Neuronal stem cell (in vitro differentiated cells): Measurements from ENCODE around the gene THYN1.

Experiments
- DNase-seq: peaks from one replicate; pipeline ENCODE4 v3.0.0-alpha.2; 2013; ENCODE audit warnings: low spot score
- H2AFZ ChIP-seq: one replicate; pipeline ENCODE4 v1.6.1; 2013; ENCODE audit warnings: mild to moderate bottlenecking, low read length, inconsistent platforms
- H2AK5ac ChIP-seq: 2 replicates; pipeline ENCODE4 v1.6.1; 2013; ENCODE audit warnings: low read depth, mild to moderate bottlenecking, inconsistent platforms, low read length, moderate library complexity, mixed read lengths
- H2BK120ac ChIP-seq: 2 replicates; pipeline ENCODE4 v1.6.1; 2013; ENCODE audit warnings: low read depth, mild to moderate bottlenecking, inconsistent platforms, low read length, moderate library complexity, mixed read lengths
- H2BK12ac ChIP-seq: one replicate; pipeline ENCODE4 v1.6.1; 2013; ENCODE audit warnings: low read length, inconsistent platforms
- H2BK15ac ChIP-seq: 2 replicates; pipeline ENCODE4 v1.6.1; 2013; ENCODE audit warnings: mild to moderate bottlenecking, low read length, inconsistent platforms, mixed read lengths
- H2BK5ac ChIP-seq: one replicate; pipeline ENCODE4 v1.6.1; 2013; ENCODE audit warnings: inconsistent platforms, mild to moderate bottlenecking, low read length, moderate library complexity
- H3K14ac ChIP-seq: one replicate; pipeline ENCODE4 v1.6.1; 2013; ENCODE audit warnings: low read length, inconsistent platforms
- H3K18ac ChIP-seq: 2 replicates; pipeline ENCODE4 v1.6.1; 2013; ENCODE audit warnings: low read length, inconsistent platforms
- H3K23ac ChIP-seq: 2 replicates; pipeline ENCODE4 v1.6.1; 2013; ENCODE audit warnings: low read depth, mild to moderate bottlenecking, mixed read lengths, low read length, inconsistent platforms; ENCODE audit not compliant: poor library complexity
- H3K27ac ChIP-seq: replicated peaks from 3 replicates; pipeline ENCODE4 v1.5.1; 2013; ENCODE audit warnings: low read length, inconsistent platforms
- H3K27me3 ChIP-seq, 3 experiments: 2 replicates each; pipeline ENCODE4 v1.6.1; 2013; ENCODE audit warnings: low read length in 3 of 3, mild to moderate bottlenecking in 2 of 3, inconsistent platforms in 1 of 3, low read depth in 1 of 3, mixed read lengths in 1 of 3, moderate library complexity in 1 of 3; ENCODE audit not compliant: control insufficient read depth in 3 of 3, insufficient read depth in 3 of 3
- H3K36me3 ChIP-seq, 2 donors: replicated peaks in 1 of 2; 2 replicates each; pipeline ENCODE4 v1.6.1; 2013; ENCODE audit warnings: low read length in 2 of 2; ENCODE audit not compliant: control insufficient read depth in 2 of 2, insufficient read depth in 2 of 2
- H3K4ac ChIP-seq: 2 replicates; pipeline ENCODE4 v1.6.1; 2013; ENCODE audit warnings: inconsistent platforms, mild to moderate bottlenecking, low read length, moderate library complexity
- H3K4me1 ChIP-seq, 2 donors: 1 replicate in 1 of 2; 2 replicates in 1 of 2; pipeline ENCODE4 v1.6.1; 2013; ENCODE audit warnings: low read length in 2 of 2, low read depth in 1 of 2; ENCODE audit not compliant: control insufficient read depth in 2 of 2, insufficient read depth in 1 of 2
- H3K4me2 ChIP-seq: one replicate; pipeline ENCODE4 v1.6.1; 2013; ENCODE audit warnings: mild to moderate bottlenecking, low read length, inconsistent platforms; ENCODE audit not compliant: insufficient read depth, poor library complexity, severe bottlenecking
- H3K4me3 ChIP-seq, 2 donors: 2 replicates each; pipeline ENCODE4 v1.5.1; 2013; ENCODE audit warnings: low read length in 2 of 2, mild to moderate bottlenecking in 2 of 2, inconsistent platforms in 1 of 2, moderate library complexity in 1 of 2
- H3K79me1 ChIP-seq: one replicate; pipeline ENCODE4 v1.6.1; 2013; ENCODE audit warnings: low read depth, mild to moderate bottlenecking, inconsistent platforms, low read length, moderate library complexity
- H3K9ac ChIP-seq: one replicate; pipeline ENCODE4 v1.6.1; 2013; ENCODE audit warnings: mild to moderate bottlenecking, low read depth, low read length, inconsistent platforms; ENCODE audit not compliant: poor library complexity
- H3K9me3 ChIP-seq, 2 donors: replicated peaks in 1 of 2; 2 replicates each; pipeline versions ENCODE3 to v1.6.1; 2013; ENCODE audit warnings: low read length in 2 of 2, mild to moderate bottlenecking in 2 of 2, inconsistent platforms in 1 of 2, low read depth in 1 of 2, mixed read lengths in 1 of 2, moderate library complexity in 1 of 2; ENCODE audit not compliant: control insufficient read depth in 2 of 2, insufficient read depth in 1 of 2
- H4K8ac ChIP-seq: one replicate; pipeline ENCODE4 v1.6.1; 2013; ENCODE audit warnings: low read depth, mild to moderate bottlenecking, inconsistent platforms, low read length, moderate library complexity
- H4K91ac ChIP-seq: one replicate; pipeline ENCODE4 v1.6.1; 2013; ENCODE audit warnings: low read length, low read depth, mild to moderate bottlenecking, inconsistent platforms; ENCODE audit not compliant: poor library complexity
- WGBS, 2 donors: extraction: QIAGEN DNeasy Blood & Tissue Kit; methylation state at CpG; one replicate each; pipeline ENCODE4 v1.1.7; 2013; ENCODE audit warnings: missing lambda C conversion rate in 2 of 2, mixed read lengths in 1 of 2; ENCODE audit not compliant: insufficient read length in 2 of 2, insufficient replicate concordance in 1 of 2; ENCODE audit errors: extremely low coverage in 2 of 2; 5-methylcytosine and 5-hydroxymethylcytosine counted together

THYN1 gene

GRCh38 chr11:134223836-134224709 lies 29.1 kb downstream of the THYN1 start, which contains the start of the genes NCAPD3 and VPS26B:
NCAPD3 (minus strand) TSS chr11:134223967; CDS start chr11:134223926, 41 bp downstream.
VPS26B (plus strand) TSS chr11:134224671; CDS start chr11:134225123, 452 bp downstream.
- Histone ChIP-seq H3K9ac (peak within 1 kb of the TSS; percentile 98), H3K27ac (no peak within 1 kb of the TSS), H4K91ac (no peak within 1 kb of the TSS), H3K79me1 (peaks cover 2% of the 10 kb centered on the region), H3K36me3 (peaks cover 3 to 27% of the 10 kb centered on the region in 2 donors), H3K4ac (no peak within 1 kb of the TSS), H2BK15ac (no peak within 1 kb of the TSS), H2BK5ac (peak within 1 kb of the TSS; percentile 45), H3K4me2 (peak within 1 kb of the TSS; percentile 89), H3K14ac (peak within 1 kb of the TSS; percentile 78), H3K9me3 (no peaks in the 10 kb centered on the region), H3K18ac (peak within 1 kb of the TSS; percentile 91), H3K27me3 (peaks cover 0 to 4% (median 0%) of the 10 kb centered on the region in 3 experiments), H3K4me3 (peak within 1 kb of the TSS; percentile 87 to 90), H2BK120ac (no peak within 1 kb of the TSS), H2AK5ac (peak within 1 kb of the TSS; percentile 27), H4K8ac (no peak within 1 kb of the TSS), H3K4me1 (peaks cover 9 to 12% of the 10 kb centered on the region in 2 donors), H2BK12ac (peak within 1 kb of the TSS; percentile 61), H3K23ac (peak within 1 kb of the TSS; percentile 86), H2AFZ (peak within 1 kb of the TSS; percentile 96)
- no CpG with 5 or more reads among the region's 89 CpGs for WGBS, 2 donors
- peak; percentile 95 for DNase-seq

- H3K18ac ChIP-seq: no peak overlapping the region
These were observed 30.0 kb downstream of the THYN1 start for GRCh38 chr11:134223121-134223520.

GRCh38 chr11:134216816-134217215 lies 36.3 kb downstream of the THYN1 start:
- no peak for DNase-seq
- no peak overlapping the region for H2BK5ac ChIP-seq
- WGBS, 2 donors: no CpG with 5 or more reads among the region's 3 CpGs

More at GRCh38 chr11:134223121-134223520, 30.0 kb downstream of the THYN1 start:
- H3K27ac ChIP-seq: no peak overlapping the region
- H4K91ac ChIP-seq: no peak overlapping the region
- no peak overlapping the region for H3K4ac ChIP-seq
- H3K36me3 ChIP-seq: peaks cover 6 to 36% of the 10 kb centered on the region in 2 donors
- WGBS, 2 donors: no CpG with 5 or more reads among the region's 5 CpGs
- H2BK5ac ChIP-seq: no peak overlapping the region
- H3K4me1 ChIP-seq: peaks cover 9 to 12% of the 10 kb centered on the region in 2 donors
- no peak overlapping the region for H2AK5ac ChIP-seq
- H4K8ac ChIP-seq: no peak overlapping the region
- no peak overlapping the region for H3K23ac ChIP-seq
- peaks cover 5% of the 10 kb centered on the region for H3K79me1 ChIP-seq
- H3K9me3 ChIP-seq: no peaks in the 10 kb centered on the region
- no peak overlapping the region for H2BK120ac ChIP-seq
- DNase-seq: no peak
- H2AFZ ChIP-seq: peak overlapping the region; percentile 96
- H2BK12ac ChIP-seq: no peak overlapping the region
- peak overlapping the region; percentile 87 to 90 for H3K4me3 ChIP-seq
- no peak overlapping the region for H2BK15ac ChIP-seq
- H3K9ac ChIP-seq: peak overlapping the region; percentile 87
- H3K27me3 ChIP-seq: peaks cover 0 to 4% (median 0%) of the 10 kb centered on the region in 3 experiments
- H3K4me2 ChIP-seq: peak overlapping the region; percentile 63
- H3K14ac ChIP-seq: no peak overlapping the region

GRCh38 chr11:134215836-134216235 lies 37.3 kb downstream of the THYN1 start:
- Histone ChIP-seq H2AFZ (no peak overlapping the region), H3K27ac (no peak overlapping the region), H3K4me2 (no peak overlapping the region), H3K4ac (no peak overlapping the region), H4K91ac (no peak overlapping the region), H2BK120ac (no peak overlapping the region), H2BK15ac (no peak overlapping the region), H3K79me1 (peaks cover 3% of the 10 kb centered on the region), H3K23ac (no peak overlapping the region), H3K27me3 (no peaks in the 10 kb centered on the region), H2AK5ac (no peak overlapping the region), H2BK12ac (no peak overlapping the region), H3K36me3 (peaks cover 7 to 99% of the 10 kb centered on the region in 2 donors), H3K4me3 (no peak overlapping the region), H3K4me1 (no peaks in the 10 kb centered on the region), H3K14ac (no peak overlapping the region), H3K18ac (no peak overlapping the region), H3K9ac (no peak overlapping the region), H4K8ac (no peak overlapping the region), H2BK5ac (no peak overlapping the region), H3K9me3 (no peaks in the 10 kb centered on the region)
- no CpG with 5 or more reads among the region's 7 CpGs for WGBS, 2 donors
- no peak for DNase-seq

More at GRCh38 chr11:134216816-134217215, 36.3 kb downstream of the THYN1 start:
- H3K18ac ChIP-seq: no peak overlapping the region
- no peak overlapping the region for H4K8ac ChIP-seq
- H2BK12ac ChIP-seq: no peak overlapping the region
- H3K27me3 ChIP-seq: no peaks in the 10 kb centered on the region
- H3K4me3 ChIP-seq: no peak overlapping the region
- no peak overlapping the region for H2AK5ac ChIP-seq
- H2BK120ac ChIP-seq: no peak overlapping the region
- no peak overlapping the region for H3K14ac ChIP-seq
- H3K27ac ChIP-seq: no peak overlapping the region
- H3K79me1 ChIP-seq: peaks cover 3% of the 10 kb centered on the region
- H4K91ac ChIP-seq: no peak overlapping the region
- no peaks in the 10 kb centered on the region for H3K9me3 ChIP-seq
- H3K4me1 ChIP-seq: no peaks in the 10 kb centered on the region
- no peak overlapping the region for H3K23ac ChIP-seq
- no peak overlapping the region for H2BK15ac ChIP-seq
- peaks cover 7 to 94% of the 10 kb centered on the region in 2 donors for H3K36me3 ChIP-seq
- H3K4ac ChIP-seq: no peak overlapping the region
- no peak overlapping the region for H2AFZ ChIP-seq
- no peak overlapping the region for H3K4me2 ChIP-seq
- no peak overlapping the region for H3K9ac ChIP-seq
